Measurements from ENCODE around the gene CDC42EP4. TPM values are rescaled to one million over a fixed set of nuclear protein-coding genes. Genes with fewer than 3 reads are reported as not detected.

The CDC42EP4 gene
- total RNA-seq, 4 donors from 2014 or later, result 33.0 to 94.6 (median 69.7) TPM

GRCh38 chr17:73342050-73342522, 30.3 kb upstream of the CDC42EP4 start:
- TF ChIP-seq CTCF (IDR thresholded peaks at IDR 0.05), result no peak
- no peak for TF ChIP-seq POLR2A (IDR thresholded peaks at IDR 0.05)
- H3K4me3 ChIP-seq (ENCODE audit: low read depth, poor library complexity, severe bottlenecking), result no peak overlapping the region
- intact Hi-C loops (cut with DNase I; ENCODE audit: low total_unique reads), result no loop called here
- peak in 1 of 2 donors; percentile 93 for DNase-seq (ENCODE audit: low spot score in 2 of 2)
- WGBS, 2 donors, result 39 to 64% methylated on average over 12 of the region's 12 CpGs

GRCh38 chr17:73341350-73342049, 29.7 kb upstream of the CDC42EP4 start:
- intact Hi-C loops (cut with DNase I; ENCODE audit: low total_unique reads), result no loop called here
- no peak overlapping the region for H3K4me3 ChIP-seq (ENCODE audit: low read depth, poor library complexity, severe bottlenecking)
- TF ChIP-seq POLR2A (IDR thresholded peaks at IDR 0.05), result no peak
- no peak for TF ChIP-seq CTCF (IDR thresholded peaks at IDR 0.05)
- DNase-seq (ENCODE audit: low spot score in 2 of 2), result no peak
- 45 to 56% methylated on average over 15 of the region's 15 CpGs for WGBS, 2 donors

GRCh38 chr17:73340093-73340596, 28.3 kb upstream of the CDC42EP4 start:
- intact Hi-C loops (cut with DNase I; ENCODE audit: low total_unique reads), result no loop called here
- WGBS, 2 donors, result 24 to 31% methylated on average over 7 of the region's 7 CpGs
- no peak overlapping the region for H3K4me3 ChIP-seq (ENCODE audit: low read depth, poor library complexity, severe bottlenecking)
- DNase-seq (ENCODE audit: low spot score in 2 of 2), result peak in 1 of 2 donors; percentile 65
- no peak for TF ChIP-seq POLR2A (IDR thresholded peaks at IDR 0.05)
- TF ChIP-seq CTCF (IDR thresholded peaks at IDR 0.05), result peak in 1 of 3 donors; percentile 14

GRCh38 chr17:73338566-73339197, 26.9 kb upstream of the CDC42EP4 start:
- no peak overlapping the region for H3K4me3 ChIP-seq (ENCODE audit: low read depth, poor library complexity, severe bottlenecking)
- intact Hi-C loops (cut with DNase I; ENCODE audit: low total_unique reads), result no loop called here
- no peak for TF ChIP-seq POLR2A (IDR thresholded peaks at IDR 0.05)
- no peak for TF ChIP-seq CTCF (IDR thresholded peaks at IDR 0.05)
- 83 to 90% methylated on average over 16 to 21 of the region's 22 CpGs for WGBS, 2 donors
- DNase-seq (ENCODE audit: low spot score in 2 of 2), result no peak

GRCh38 chr17:73338050-73338521, 26.3 kb upstream of the CDC42EP4 start:
- WGBS, 2 donors, result 67 to 72% methylated on average over 13 of the region's 13 CpGs
- TF ChIP-seq CTCF (IDR thresholded peaks at IDR 0.05), result no peak
- TF ChIP-seq POLR2A (IDR thresholded peaks at IDR 0.05), result no peak
- H3K4me3 ChIP-seq (ENCODE audit: low read depth, poor library complexity, severe bottlenecking), result no peak overlapping the region
- intact Hi-C loops (cut with DNase I; ENCODE audit: low total_unique reads), result no loop called here
- DNase-seq (ENCODE audit: low spot score in 2 of 2), result peak in 1 of 2 donors; percentile 90
